Measurements from ENCODE around the gene BTBD9. TPM values are rescaled to one million over a fixed set of nuclear protein-coding genes. Genes with fewer than 3 reads are reported as not detected.

The BTBD9 gene
- total and polyA plus RNA-seq, 2 donors (not counting 1 experiment from before 2014, with no cell fraction given) = 4.1 to 48.9 TPM

DNA sequence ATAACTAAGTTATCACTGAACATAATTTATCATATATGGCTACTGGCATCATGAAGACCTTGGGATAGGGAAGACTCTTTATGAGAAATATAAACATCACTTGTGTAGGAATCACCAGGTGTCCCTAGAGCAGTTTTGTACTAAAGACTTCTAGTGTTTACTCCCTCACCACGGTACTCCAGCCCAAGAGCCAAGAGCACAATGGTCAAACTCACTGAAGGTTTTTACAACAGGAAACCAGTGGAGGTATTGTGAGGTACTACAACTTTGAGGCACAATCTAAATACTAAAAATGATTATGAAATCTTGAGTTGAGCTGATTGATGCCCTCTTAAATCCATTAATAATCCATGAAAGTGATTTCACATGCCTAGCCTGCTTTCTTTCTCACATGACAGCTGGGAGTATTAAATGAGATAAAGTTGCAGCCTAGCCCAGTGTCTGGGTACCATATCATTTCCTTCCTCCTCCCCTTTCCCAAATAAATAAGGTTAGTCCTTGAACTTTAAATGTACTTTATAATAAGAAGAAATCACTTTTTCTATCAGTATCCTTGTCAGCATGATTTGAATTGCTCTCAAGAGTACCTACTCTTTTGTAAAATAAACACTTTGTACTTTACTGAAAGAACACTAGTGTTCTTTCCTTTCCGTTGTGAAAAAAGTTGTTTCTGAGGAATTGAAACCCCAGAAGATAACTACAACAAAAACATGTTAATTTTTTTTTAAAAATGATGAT is 36.7 kb upstream of the BTBD9 start:
- ATAC-seq (ENCODE audit: low read depth) = peak; percentile 40
- Histone ChIP-seq H3K4me3 (ENCODE audit: control extremely low read depth in 1 of 5, extremely low read depth in 1 of 5, insufficient read depth in 1 of 5, low read depth in 2 of 5, low read length in 4 of 5) (peak overlapping the region in 1 of 5 experiments; percentile 37), H3K4me2 (replicated peaks; ENCODE audit: low read depth, low read length, poor library complexity, severe bottlenecking) (peak overlapping the region; percentile 55), H2AFZ (ENCODE audit: insufficient read depth, low read depth, low read length, poor library complexity, severe bottlenecking) (no peak overlapping the region), H3K27me3 (replicated peaks in 1 of 4; ENCODE audit: control extremely low read depth in 1 of 4, control insufficient read depth in 3 of 4, insufficient read depth in 4 of 4, low read length in 3 of 4) (no peaks in the 10 kb centered on the region), H3K79me2 (ENCODE audit: control insufficient read depth, insufficient read depth, low read length) (peaks cover 2% of the 10 kb centered on the region), H3K27ac (ENCODE audit: low read length in 2 of 2) (peak overlapping the region; percentile 50 to 75), H3K9me3 (ENCODE audit: control extremely low read depth in 1 of 3, control insufficient read depth in 2 of 3, insufficient read depth in 1 of 3, low read length in 2 of 3) (peaks cover 0 to 7% (median 4%) of the 10 kb centered on the region in 3 donors), H4K20me1 (ENCODE audit: control insufficient read depth, insufficient read depth, low read length, poor library complexity, severe bottlenecking) (no peaks in the 10 kb centered on the region), H3K4me1 (ENCODE audit: control insufficient read depth in 2 of 2, insufficient read depth in 2 of 2, low read length in 2 of 2) (peaks cover 46 to 52% of the 10 kb centered on the region in 2 donors), H3K36me3 (replicated peaks in 1 of 2; ENCODE audit: control extremely low read depth in 1 of 2, control insufficient read depth in 1 of 2, extremely low read depth in 1 of 2, insufficient read depth in 2 of 2, low read length in 1 of 2) (peaks cover 2 to 7% of the 10 kb centered on the region in 2 experiments), H3K9ac (ENCODE audit: low read length) (peak overlapping the region; percentile 18)
- DNase-seq = peak; percentile 23
- ChIA-PET POLR2A (no interaction called here), CTCF (interaction anchor here (1.0 kb wide), 1 partner anchor 972 kb away, joined by 3 read pairs; no protein-coding TSS in a partner anchor)
- Mint-ChIP-seq H3K4me1 (peaks cover 61% of the 10 kb centered on the region), H3K4me3 (peak overlapping the region; percentile 45), H3K27me3 (no peaks in the 10 kb centered on the region), H3K27ac (peak overlapping the region; percentile 74), H3K9me3 (ENCODE audit: insufficient read depth) (peaks cover 2% of the 10 kb centered on the region)
- TF ChIP-seq, protein P1, sequence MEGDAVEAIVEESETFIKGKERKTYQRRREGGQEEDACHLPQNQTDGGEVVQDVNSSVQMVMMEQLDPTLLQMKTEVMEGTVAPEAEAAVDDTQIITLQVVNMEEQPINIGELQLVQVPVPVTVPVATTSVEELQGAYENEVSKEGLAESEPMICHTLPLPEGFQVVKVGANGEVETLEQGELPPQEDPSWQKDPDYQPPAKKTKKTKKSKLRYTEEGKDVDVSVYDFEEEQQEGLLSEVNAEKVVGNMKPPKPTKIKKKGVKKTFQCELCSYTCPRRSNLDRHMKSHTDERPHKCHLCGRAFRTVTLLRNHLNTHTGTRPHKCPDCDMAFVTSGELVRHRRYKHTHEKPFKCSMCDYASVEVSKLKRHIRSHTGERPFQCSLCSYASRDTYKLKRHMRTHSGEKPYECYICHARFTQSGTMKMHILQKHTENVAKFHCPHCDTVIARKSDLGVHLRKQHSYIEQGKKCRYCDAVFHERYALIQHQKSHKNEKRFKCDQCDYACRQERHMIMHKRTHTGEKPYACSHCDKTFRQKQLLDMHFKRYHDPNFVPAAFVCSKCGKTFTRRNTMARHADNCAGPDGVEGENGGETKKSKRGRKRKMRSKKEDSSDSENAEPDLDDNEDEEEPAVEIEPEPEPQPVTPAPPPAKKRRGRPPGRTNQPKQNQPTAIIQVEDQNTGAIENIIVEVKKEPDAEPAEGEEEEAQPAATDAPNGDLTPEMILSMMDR (IDR thresholded peaks at IDR 0.05) = no peak
- TF ChIP-seq EZH2 (IDR thresholded peaks at IDR 0.05; ENCODE audit: borderline replicate concordance, insufficient read depth, low read depth, low read length, poor library complexity, severe bottlenecking) = no peak
- WGBS (ENCODE audit: insufficient coverage) = no CpG with 5 or more reads among the region's 2 CpGs
- intact Hi-C loops (cut with micrococcal nuclease) = loop anchor here (10.0 kb wide), 1 partner anchor 1352 kb away; no protein-coding TSS in a partner anchor

Measured in B cell (primary cell).